C4-2B (cell line): ENCODE measurements around the gene SPHK1.

ENCODE experiments used
- CTCF ChIP-seq: fragments of 450-650 bp; conservative IDR thresholded peaks from 2 replicates; pipeline ENCODE4 v1.5.1; 2017; ENCODE audit warnings: mild to moderate bottlenecking
- ZFX ChIP-seq: fragments of 450-650 bp; IDR thresholded peaks from 2 replicates; pipeline ENCODE4 v1.6.1; 2017

GRCh38 chr17:76354747-76355310, 29.6 kb upstream of the SPHK1 start:
- TF ChIP-seq CTCF = no peak
- TF ChIP-seq ZFX = no peak
